Stimulated activated CD8-positive, alpha-beta memory T cell treated with anti-CD3 and anti-CD28 coated beads, Interleukin-12 subunit alpha, Interleukin-12 subunit beta, amount 100 ng/mL, for 1 hour (primary cell): Measurements from ENCODE around the gene PCA3.

Source experiments
- DNase-seq: peaks from one replicate; pipeline ENCODE4 v3.0.0-alpha.2; 2020; ENCODE audit warnings: low read depth

PCA3 gene

DNA sequence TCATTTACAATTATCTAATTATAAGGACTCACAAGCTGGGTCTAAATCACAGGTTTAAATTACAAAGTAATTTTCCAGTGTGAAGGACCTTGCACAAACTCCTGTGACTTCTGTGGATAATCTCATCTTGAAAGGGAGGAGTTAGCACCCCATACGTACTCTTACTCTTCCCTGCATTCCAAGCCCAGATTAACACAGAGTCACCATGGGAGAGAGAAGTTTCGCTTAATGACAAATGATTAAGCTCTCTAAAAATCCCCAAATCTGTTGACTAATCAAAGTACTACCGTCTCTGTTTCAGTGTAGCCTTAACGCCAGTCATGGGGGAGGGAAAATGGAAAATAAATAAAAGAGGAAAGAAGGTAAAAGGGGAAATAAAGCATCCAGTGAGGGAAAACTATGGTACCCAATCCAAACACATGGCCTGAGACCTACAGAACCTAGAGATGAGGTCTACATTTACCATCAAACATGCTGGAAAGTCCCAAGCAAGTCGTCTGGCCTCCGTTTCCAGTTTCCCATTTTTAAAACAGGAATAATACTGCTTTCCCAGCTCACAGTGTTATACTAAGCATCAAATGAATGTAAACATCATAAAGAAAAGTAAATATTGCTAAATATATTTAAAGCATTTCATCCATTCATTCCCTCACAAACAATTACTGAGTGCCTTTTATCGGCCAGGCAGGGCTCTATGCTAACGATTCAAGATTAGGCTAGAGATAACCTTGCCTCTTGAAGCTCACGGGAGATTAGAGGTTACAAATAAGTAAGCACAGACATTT is 63.2 kb downstream of the PCA3 start:
- no peak for DNase-seq

DNA sequence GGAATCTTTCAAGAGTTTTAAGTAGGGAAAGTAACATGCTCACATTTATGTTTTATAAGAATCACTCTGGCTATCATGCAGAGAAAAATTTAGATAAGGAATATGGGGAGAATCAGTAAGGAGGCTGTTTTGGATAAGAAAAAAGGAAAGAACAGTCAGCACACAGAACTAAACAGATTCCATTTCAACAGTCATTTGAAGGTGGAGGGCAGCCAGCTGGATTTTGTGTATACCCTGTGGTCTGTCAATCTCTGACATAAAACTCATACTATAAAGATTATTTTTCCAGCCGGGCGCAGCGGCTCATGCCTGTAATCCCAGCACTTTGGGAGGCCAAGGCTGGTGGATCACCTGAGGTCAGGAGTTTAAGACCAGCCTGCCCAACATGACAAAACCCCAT is 64.2 kb downstream of the PCA3 start:
- DNase-seq = no peak

DNA sequence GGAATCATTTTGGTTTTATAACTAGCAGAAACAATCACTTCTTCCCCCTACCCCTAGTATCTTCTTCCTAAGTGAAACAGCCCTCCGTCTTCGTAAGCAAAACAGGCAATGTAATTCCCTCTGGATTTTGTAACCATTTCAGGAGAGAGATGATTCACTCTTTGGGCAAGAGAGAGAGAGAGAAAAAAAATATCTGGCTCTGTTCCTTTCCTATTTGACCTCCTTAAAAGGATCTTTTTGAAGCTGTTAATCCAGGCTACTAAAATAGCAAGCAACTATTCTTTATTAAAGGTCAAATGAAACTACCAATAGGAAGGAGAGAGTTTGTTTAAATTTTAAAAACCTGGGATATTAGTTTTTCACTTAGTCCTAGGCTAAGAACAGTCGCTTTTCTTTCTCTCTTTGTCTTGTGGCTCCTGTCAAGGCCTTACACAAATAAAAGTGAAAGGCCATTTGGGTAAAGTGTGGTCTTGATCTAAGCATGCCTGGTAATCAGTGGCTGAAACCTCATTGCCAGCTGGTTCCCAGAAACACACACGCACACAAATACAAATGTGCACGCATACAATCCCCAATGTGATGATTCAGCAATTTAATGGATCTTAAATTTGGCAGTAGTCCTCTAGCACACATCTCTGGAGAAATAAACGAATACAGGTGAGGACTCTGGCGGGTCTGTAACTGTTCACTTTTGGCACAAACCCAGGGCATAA is 71.5 kb downstream of the PCA3 start:
- DNase-seq = no peak
